Measurements from ENCODE around the gene PTPRT. TPM values are rescaled to one million over a fixed set of nuclear protein-coding genes. Genes with fewer than 3 reads are reported as not detected.

Gene PTPRT
- polyA plus RNA-seq, 1 of the 3 experiments (the other 2 are of a cell fraction) = not detected

- Histone ChIP-seq H3K9ac (no peak overlapping the region), H3F3A (replicated peaks; ENCODE audit: insufficient read depth) (no peaks in the 10 kb centered on the region), H3K4me3 (ENCODE audit: low read depth in 2 of 2, low read length in 1 of 2) (no peak overlapping the region), H3K36me3 (replicated peaks in 1 of 2; ENCODE audit: control insufficient read depth in 1 of 2, insufficient read depth in 2 of 2, low read length in 1 of 2) (no peaks in the 10 kb centered on the region), H3K9me3 (no peaks in the 10 kb centered on the region), H3K27me3 (ENCODE audit: insufficient read depth) (no peaks in the 10 kb centered on the region), H4K20me1 (ENCODE audit: insufficient read depth) (no peaks in the 10 kb centered on the region), H3K9me2 (no peaks in the 10 kb centered on the region), H3K79me2 (ENCODE audit: insufficient read depth) (no peaks in the 10 kb centered on the region), H3K27ac (ENCODE audit: low read depth in 2 of 2, low read length in 1 of 2) (no peak overlapping the region), H3K4me1 (ENCODE audit: control insufficient read depth in 1 of 2, insufficient read depth in 2 of 2, low read depth in 1 of 2, low read length in 1 of 2) (no peaks in the 10 kb centered on the region), H2AFZ (ENCODE audit: low read depth) (no peak overlapping the region), H3K4me2 (no peak overlapping the region)
- no peak for DNase-seq
- WGBS (ENCODE audit: low lambda C conversion rate) = 15% methylated on average over 10 of the region's 10 CpGs
- no peak for TF ChIP-seq IRF3 (IDR thresholded peaks at IDR 0.05; ENCODE audit: low read depth, low read length)
- ChIA-PET POLR2A (no interaction called here), CTCF (no interaction called here)
Observed at GRCh38 chr20:42906120-42906519, 283.6 kb downstream of the PTPRT start.

DNA sequence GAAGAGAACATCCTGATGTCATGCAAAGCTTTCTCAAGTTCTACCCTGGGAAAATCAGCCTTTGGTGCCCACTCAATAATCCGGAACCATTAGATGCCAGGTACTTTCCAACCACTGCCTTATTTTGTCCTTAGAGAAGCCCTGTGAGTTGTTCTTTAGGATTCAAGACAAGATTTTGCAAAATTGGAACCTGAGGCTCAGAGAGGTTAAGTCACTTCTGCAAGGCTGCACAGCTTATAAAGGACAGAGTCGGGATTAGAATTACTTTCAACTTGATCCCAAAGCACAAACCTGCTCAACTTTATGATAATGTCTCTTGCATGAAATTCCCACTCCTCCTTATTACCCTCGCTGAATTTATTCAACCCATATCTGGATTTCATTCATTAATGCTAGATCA is 287.2 kb downstream of the PTPRT start:
- Histone ChIP-seq H3K4me3 (ENCODE audit: low read depth in 2 of 2, low read length in 1 of 2) (no peak overlapping the region), H3K4me2 (no peak overlapping the region), H3K9ac (no peak overlapping the region), H2AFZ (ENCODE audit: low read depth) (no peak overlapping the region), H4K20me1 (ENCODE audit: insufficient read depth) (no peaks in the 10 kb centered on the region), H3K9me2 (no peaks in the 10 kb centered on the region), H3K36me3 (replicated peaks in 1 of 2; ENCODE audit: control insufficient read depth in 1 of 2, insufficient read depth in 2 of 2, low read length in 1 of 2) (no peaks in the 10 kb centered on the region), H3K27ac (ENCODE audit: low read depth in 2 of 2, low read length in 1 of 2) (no peak overlapping the region), H3K79me2 (ENCODE audit: insufficient read depth) (no peaks in the 10 kb centered on the region), H3K27me3 (ENCODE audit: insufficient read depth) (no peaks in the 10 kb centered on the region), H3K4me1 (ENCODE audit: control insufficient read depth in 1 of 2, insufficient read depth in 2 of 2, low read depth in 1 of 2, low read length in 1 of 2) (no peaks in the 10 kb centered on the region), H3K9me3 (no peaks in the 10 kb centered on the region), H3F3A (replicated peaks; ENCODE audit: insufficient read depth) (no peaks in the 10 kb centered on the region)
- no peak for DNase-seq
- ChIA-PET POLR2A (no interaction called here), CTCF (interaction anchor here (0.6 kb wide), 1 partner anchor 356 kb away, joined by 3 read pairs; no protein-coding TSS in a partner anchor)
- 18% methylated on average over 3 of the region's 3 CpGs for WGBS (ENCODE audit: low lambda C conversion rate)
- TF ChIP-seq YY1 (IDR thresholded peaks at IDR 0.05; ENCODE audit: low read depth) (no peak), USF2 (IDR thresholded peaks at IDR 0.05; ENCODE audit: borderline replicate concordance, low read depth, low read length) (no peak), RAD21 (IDR thresholded peaks at IDR 0.05; ENCODE audit: low read length) (no peak), TEAD4 (IDR thresholded peaks at IDR 0.05; ENCODE audit: borderline replicate concordance, insufficient read depth) (no peak)
- TF ChIP-seq, protein P1, sequence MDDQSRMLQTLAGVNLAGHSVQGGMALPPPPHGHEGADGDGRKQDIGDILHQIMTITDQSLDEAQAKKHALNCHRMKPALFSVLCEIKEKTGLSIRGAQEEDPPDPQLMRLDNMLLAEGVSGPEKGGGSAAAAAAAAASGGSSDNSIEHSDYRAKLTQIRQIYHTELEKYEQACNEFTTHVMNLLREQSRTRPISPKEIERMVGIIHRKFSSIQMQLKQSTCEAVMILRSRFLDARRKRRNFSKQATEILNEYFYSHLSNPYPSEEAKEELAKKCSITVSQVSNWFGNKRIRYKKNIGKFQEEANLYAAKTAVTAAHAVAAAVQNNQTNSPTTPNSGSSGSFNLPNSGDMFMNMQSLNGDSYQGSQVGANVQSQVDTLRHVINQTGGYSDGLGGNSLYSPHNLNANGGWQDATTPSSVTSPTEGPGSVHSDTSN (IDR thresholded peaks at IDR 0.05) = no peak

DNA sequence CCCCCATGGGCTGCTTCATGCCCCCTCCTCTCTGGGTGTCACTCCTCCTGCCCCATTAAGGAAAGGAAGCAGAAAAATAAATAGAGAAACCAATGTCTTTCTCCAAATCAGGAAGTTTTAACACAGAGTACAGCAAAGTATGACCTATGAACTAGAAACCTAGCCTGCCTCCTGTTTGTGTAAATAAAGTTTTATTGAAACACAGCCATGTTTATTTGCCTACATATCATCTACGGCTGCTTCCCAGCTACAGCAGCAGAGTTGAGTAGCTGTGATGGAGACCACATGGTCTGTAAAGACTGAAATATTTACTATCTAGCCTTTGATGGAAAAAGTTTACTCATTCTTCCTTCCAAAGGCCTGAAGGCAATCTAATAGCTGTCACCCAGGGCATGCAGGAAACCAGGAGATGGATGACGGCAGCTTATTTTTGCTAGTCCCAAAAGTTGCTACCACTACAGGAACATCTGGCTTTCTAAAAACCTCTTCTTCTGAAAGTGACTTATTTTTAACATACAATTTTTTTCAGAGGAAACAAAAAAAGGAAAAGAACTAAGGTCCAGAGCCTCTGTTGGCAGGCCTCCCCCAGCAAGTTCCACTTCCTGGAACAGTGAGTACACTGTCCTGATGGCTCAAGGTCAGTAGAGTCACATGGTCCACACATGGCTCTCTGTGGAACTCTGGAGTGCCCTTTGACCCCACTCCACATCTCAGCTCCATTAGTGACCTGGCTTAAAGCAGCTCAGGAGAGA is 287.8 kb downstream of the PTPRT start:
- Histone ChIP-seq H3K4me1 (ENCODE audit: control insufficient read depth in 1 of 2, insufficient read depth in 2 of 2, low read depth in 1 of 2, low read length in 1 of 2) (no peaks in the 10 kb centered on the region), H3K27me3 (ENCODE audit: insufficient read depth) (no peaks in the 10 kb centered on the region), H3K9ac (no peak overlapping the region), H3K9me2 (no peaks in the 10 kb centered on the region), H2AFZ (ENCODE audit: low read depth) (no peak overlapping the region), H3K36me3 (replicated peaks in 1 of 2; ENCODE audit: control insufficient read depth in 1 of 2, insufficient read depth in 2 of 2, low read length in 1 of 2) (no peaks in the 10 kb centered on the region), H3K27ac (ENCODE audit: low read depth in 2 of 2, low read length in 1 of 2) (no peak overlapping the region), H3F3A (replicated peaks; ENCODE audit: insufficient read depth) (no peaks in the 10 kb centered on the region), H3K9me3 (no peaks in the 10 kb centered on the region), H3K4me3 (ENCODE audit: low read depth in 2 of 2, low read length in 1 of 2) (no peak overlapping the region), H4K20me1 (ENCODE audit: insufficient read depth) (no peaks in the 10 kb centered on the region), H3K4me2 (no peak overlapping the region), H3K79me2 (ENCODE audit: insufficient read depth) (no peaks in the 10 kb centered on the region)
- WGBS (ENCODE audit: low lambda C conversion rate) = 29% methylated on average over 2 of the region's 2 CpGs
- ChIA-PET POLR2A (no interaction called here), CTCF (no interaction called here)
- no peak for DNase-seq
- no peak for TF ChIP-seq EP300 (IDR thresholded peaks at IDR 0.05; ENCODE audit: borderline replicate concordance in 1 of 2, low read depth in 1 of 2, low read length in 1 of 2)
- TF ChIP-seq, protein P1 (IDR thresholded peaks at IDR 0.05) = no peak
- no peak for TF ChIP-seq RXRA (IDR thresholded peaks at IDR 0.05; ENCODE audit: borderline replicate concordance, low read depth)
- no peak for TF ChIP-seq REST (IDR thresholded peaks at IDR 0.05; ENCODE audit: low read depth, low read length)
- TF ChIP-seq POLR2AphosphoS5 (IDR thresholded peaks at IDR 0.05; ENCODE audit: low read depth, low read length) = no peak
- no peak for TF ChIP-seq MEF2A (IDR thresholded peaks at IDR 0.05; ENCODE audit: borderline replicate concordance, low read depth)
- no peak for TF ChIP-seq JUND (IDR thresholded peaks at IDR 0.05)
- no peak for TF ChIP-seq RFX5 (IDR thresholded peaks at IDR 0.05; ENCODE audit: low read length)

All from SK-N-SH (cell line).